Subcutaneous adipose tissue (tissue), 4 donors: ENCODE data around the gene KREMEN2. TPM values are rescaled to one million over a fixed set of nuclear protein-coding genes. Genes with fewer than 3 reads are reported as not detected.

ENCODE experiments used
- CTCF ChIP-seq: fragments of 450-650 bp; IDR thresholded peaks from one replicate; pipeline ENCODE4 v1.5.1; 2016; ENCODE audit warnings: low read depth, mild to moderate bottlenecking, control low read depth, antibody characterized with exemption, moderate library complexity
- total RNA-seq, 4 donors: library from RNA; depleted of rRNA; stranded (reverse); fragments of >200 nt; gene quantifications; one replicate each; pipeline ENCODE4 v1.1.0, GENCODE V29; 2016

KREMEN2 gene
- total RNA-seq, 4 donors from 2014 or later = not detected

GRCh38 chr16:3003582-3004270 is 39.7 kb downstream of the KREMEN2 start:
- no peak for TF ChIP-seq CTCF

- TF ChIP-seq CTCF = no peak
Observed at GRCh38 chr16:3004319-3004718, 40.2 kb downstream of the KREMEN2 start.

GRCh38 chr16:3004781-3005284 is 40.8 kb downstream of the KREMEN2 start:
- no peak for TF ChIP-seq CTCF

GRCh38 chr16:3007059-3007956 is 43.2 kb downstream of the KREMEN2 start:
- no peak for TF ChIP-seq CTCF

GRCh38 chr16:3007957-3008689 is 44.0 kb downstream of the KREMEN2 start:
- TF ChIP-seq CTCF = no peak

GRCh38 chr16:3008690-3009037 is 44.6 kb downstream of the KREMEN2 start:
- TF ChIP-seq CTCF = no peak
